ENCODE data around the gene PLCL1.

DNA sequence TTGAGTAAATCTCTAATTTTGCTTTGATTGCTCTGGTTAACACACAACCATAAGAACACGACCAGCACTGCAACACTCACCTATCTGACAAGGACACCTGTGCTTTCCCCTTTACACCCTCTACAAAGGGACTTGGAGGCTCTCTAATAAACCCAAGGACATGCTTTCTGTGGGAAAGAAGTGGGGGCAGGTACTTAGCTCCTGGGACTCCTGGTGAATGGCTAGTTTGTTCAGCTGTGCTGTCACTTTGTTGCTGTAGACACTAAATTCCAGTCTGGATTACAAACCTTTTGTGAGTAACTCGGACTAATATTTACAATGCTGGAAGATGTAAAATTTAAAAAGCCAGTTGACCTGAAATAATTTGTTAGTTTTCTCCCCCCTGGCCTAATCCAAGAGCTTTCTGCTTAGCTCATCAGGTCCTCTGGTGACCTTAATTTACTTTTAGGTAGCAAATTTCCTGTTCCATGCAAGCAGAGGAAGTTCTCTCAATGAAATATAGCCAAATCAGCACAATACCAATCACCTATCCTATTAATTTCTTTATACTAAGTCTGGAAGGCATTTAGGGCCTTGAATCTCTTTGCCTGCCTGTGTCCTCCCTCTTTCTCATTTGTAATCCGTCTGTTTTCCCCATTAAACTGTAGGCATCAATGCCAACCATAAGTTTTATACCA is 67.5 kb downstream of the PLCL1 start:
- TF ChIP-seq EZH2 (IDR thresholded peaks at IDR 0.05; ENCODE audit: borderline replicate concordance, control insufficient read depth, low read depth, low read length) = no peak
- TF ChIP-seq, protein P1, sequence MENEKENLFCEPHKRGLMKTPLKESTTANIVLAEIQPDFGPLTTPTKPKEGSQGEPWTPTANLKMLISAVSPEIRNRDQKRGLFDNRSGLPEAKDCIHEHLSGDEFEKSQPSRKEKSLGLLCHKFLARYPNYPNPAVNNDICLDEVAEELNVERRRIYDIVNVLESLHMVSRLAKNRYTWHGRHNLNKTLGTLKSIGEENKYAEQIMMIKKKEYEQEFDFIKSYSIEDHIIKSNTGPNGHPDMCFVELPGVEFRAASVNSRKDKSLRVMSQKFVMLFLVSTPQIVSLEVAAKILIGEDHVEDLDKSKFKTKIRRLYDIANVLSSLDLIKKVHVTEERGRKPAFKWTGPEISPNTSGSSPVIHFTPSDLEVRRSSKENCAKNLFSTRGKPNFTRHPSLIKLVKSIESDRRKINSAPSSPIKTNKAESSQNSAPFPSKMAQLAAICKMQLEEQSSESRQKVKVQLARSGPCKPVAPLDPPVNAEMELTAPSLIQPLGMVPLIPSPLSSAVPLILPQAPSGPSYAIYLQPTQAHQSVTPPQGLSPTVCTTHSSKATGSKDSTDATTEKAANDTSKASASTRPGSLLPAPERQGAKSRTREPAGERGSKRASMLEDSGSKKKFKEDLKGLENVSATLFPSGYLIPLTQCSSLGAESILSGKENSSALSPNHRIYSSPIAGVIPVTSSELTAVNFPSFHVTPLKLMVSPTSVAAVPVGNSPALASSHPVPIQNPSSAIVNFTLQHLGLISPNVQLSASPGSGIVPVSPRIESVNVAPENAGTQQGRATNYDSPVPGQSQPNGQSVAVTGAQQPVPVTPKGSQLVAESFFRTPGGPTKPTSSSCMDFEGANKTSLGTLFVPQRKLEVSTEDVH (IDR thresholded peaks at IDR 0.05; ENCODE audit: low read depth, partially characterized antibody) = no peak
